A549 (cell line): Measurements from ENCODE around the gene SYT1. TPM values are rescaled to one million over a fixed set of nuclear protein-coding genes. Genes with fewer than 3 reads are reported as not detected.

Experiments
- ATAC-seq, 2 experiments: fragments of 200-7000 bp in 1 of 2; fragments of >200 bp in 1 of 2; cut with Nextera tagmentation in 1 of 2; cut with Tn5 transposase in 1 of 2; 3 replicates each; pipeline versions ENCODE4 v1.8.0 to v1.9.1; 2018 to 2020; ENCODE audit warnings: mild to moderate bottlenecking in 1 of 2, moderate library complexity in 1 of 2
- CTCF ChIA-PET: fragments of 300-600 bp; sonication (Branson Sonifier 250); formaldehyde crosslinking; extraction: SDS; loops from one replicate; lab custom pipeline; 2021; ENCODE audit warnings: antibody characterized with exemption, inconsistent platforms; lab: Yijun Ruan, JAX
- POLR2A ChIA-PET: fragments of 350-600 bp; formaldehyde crosslinking; extraction: SDS; loops from one replicate; lab custom pipeline; 2021; ENCODE audit warnings: antibody characterized with exemption, inconsistent platforms; lab: Yijun Ruan, JAX
- DNase-seq, 2 experiments: peaks; one replicate each; pipeline versions ENCODE4 v3.0.0 to v3.0.0-alpha.2; 2011 to 2016; ENCODE audit warnings: low read depth in 1 of 2, low spot score in 1 of 2
- FAIRE-seq: peaks from 2 replicates; lab custom pipeline; 2011; peaks lifted over from hg19 to GRCh38; lab: Jason Lieb, UNC
- H3K27ac ChIP-seq, 2 experiments: fragments of >200 bp; sonication (Bioruptor Twin); formaldehyde crosslinking; 3 replicates each; pipeline ENCODE4 v1.5.1; 2016 to 2017
- H3K4me1 ChIP-seq: fragments of >200 bp; sonication (Bioruptor Twin); formaldehyde crosslinking; 3 replicates; pipeline ENCODE4 v1.6.1; 2016
- H3K4me2 ChIP-seq: fragments of >200 bp; sonication (Bioruptor Twin); formaldehyde crosslinking; 3 replicates; pipeline ENCODE4 v1.6.1; 2016
- H3K4me3 ChIP-seq: fragments of >200 bp; sonication (Bioruptor Twin); formaldehyde crosslinking; 3 replicates; pipeline ENCODE4 v1.5.1; 2016
- H3K9me3 ChIP-seq: fragments of >200 bp; sonication (Bioruptor Twin); formaldehyde crosslinking; 3 replicates; pipeline ENCODE4 v1.6.1; 2016
- BHLHE40 ChIP-seq: IDR thresholded peaks from 2 replicates; pipeline ENCODE4 v1.6.1; 2012; ENCODE audit warnings: low read depth, low read length, inconsistent platforms
- CBX8 ChIP-seq: fragments of 200-600 bp; sonication (generic); IDR thresholded peaks from 2 replicates; pipeline ENCODE4 v1.6.1; 2016
- CEBPB ChIP-seq, 2 experiments: fragments of >200 bp in 1 of 2; sonication (Bioruptor Twin) in 1 of 2; formaldehyde crosslinking in 1 of 2; IDR thresholded peaks; 2 replicates each; pipeline ENCODE4 v1.6.1; 2012 to 2016
- EHF ChIP-seq: fragments of 250-450 bp; sonication (Bioruptor Pico); IDR thresholded peaks from 2 replicates; pipeline ENCODE4 v1.5.0; 2020; ENCODE audit warnings: mild to moderate bottlenecking
- EHMT2 ChIP-seq: fragments of 200-600 bp; sonication (generic); IDR thresholded peaks from 2 replicates; pipeline ENCODE4 v1.6.1; 2016; ENCODE audit warnings: antibody characterized with exemption, low read depth, mild to moderate bottlenecking, moderate library complexity
- FOSB ChIP-seq: fragments of 250-450 bp; sonication (Bioruptor Pico); IDR thresholded peaks from 2 replicates; pipeline ENCODE4 v1.5.0; 2020; ENCODE audit warnings: mild to moderate bottlenecking, moderate library complexity
- GATA3 ChIP-seq: IDR thresholded peaks from 2 replicates; pipeline ENCODE4 v1.6.1; 2012; ENCODE audit warnings: borderline replicate concordance
- HDAC2 ChIP-seq: fragments of 200-600 bp; sonication (generic); IDR thresholded peaks from 2 replicates; pipeline ENCODE4 v1.6.1; 2016
- HEYL ChIP-seq: fragments of 250-450 bp; sonication (Bioruptor Pico); IDR thresholded peaks from 2 replicates; pipeline ENCODE4 v1.8.0; 2021; ENCODE audit warnings: mild to moderate bottlenecking, moderate library complexity
- KDM5A ChIP-seq: fragments of 200-600 bp; sonication (generic); IDR thresholded peaks from 2 replicates; pipeline ENCODE4 v1.6.1; 2016; ENCODE audit warnings: antibody characterized with exemption, mild to moderate bottlenecking
- MAFK ChIP-seq: fragments of 450-650 bp; IDR thresholded peaks from 2 replicates; pipeline ENCODE4 v1.6.1; 2014; ENCODE audit not compliant: partially characterized antibody
- MAX ChIP-seq: IDR thresholded peaks from 2 replicates; pipeline ENCODE4 v1.6.1; 2012
- MAZ ChIP-seq: fragments of 150-350 bp; IDR thresholded peaks from 2 replicates; pipeline ENCODE4 v1.6.1; 2014; ENCODE audit warnings: antibody characterized with exemption, low read depth, low read length, borderline replicate concordance
- NFE2L2 ChIP-seq: fragments of 150-350 bp; conservative IDR thresholded peaks from 2 replicates; pipeline ENCODE4 v1.6.1; 2014; ENCODE audit warnings: low read length
- PBX3 ChIP-seq: IDR thresholded peaks from 2 replicates; pipeline ENCODE4 v1.6.1; 2012
- PHF8 ChIP-seq: fragments of 200-600 bp; sonication (generic); IDR thresholded peaks from 2 replicates; pipeline ENCODE4 v1.6.1; 2016; ENCODE audit warnings: low read depth, mild to moderate bottlenecking, antibody characterized with exemption, moderate library complexity, borderline replicate concordance
- POLR2A ChIP-seq: IDR thresholded peaks from 2 replicates; pipeline ENCODE4 v1.6.1; 2012; ENCODE audit warnings: mild to moderate bottlenecking, low read length
- RAD21 ChIP-seq, 2 experiments: fragments of >200 bp in 1 of 2; sonication (Bioruptor Twin) in 1 of 2; formaldehyde crosslinking in 1 of 2; IDR thresholded peaks in 1 of 2; conservative IDR thresholded peaks in 1 of 2; 2 replicates in 1 of 2; 3 replicates in 1 of 2; pipeline ENCODE4 v1.6.1; 2012 to 2018; ENCODE audit warnings: inconsistent platforms in 1 of 2
- RFX5 ChIP-seq: fragments of 450-650 bp; IDR thresholded peaks from 2 replicates; pipeline ENCODE4 v1.7.1; 2014; ENCODE audit warnings: antibody characterized with exemption, mild to moderate bottlenecking, moderate library complexity
- SMC3 ChIP-seq: fragments of >200 bp; sonication (Bioruptor Twin); formaldehyde crosslinking; IDR thresholded peaks from 3 replicates; pipeline ENCODE4 v1.6.1; 2018; ENCODE audit warnings: inconsistent platforms
- TFCP2L1 ChIP-seq: fragments of 250-450 bp; sonication (Bioruptor Pico); IDR thresholded peaks from 2 replicates; pipeline ENCODE4 v1.5.0; 2021; ENCODE audit warnings: mild to moderate bottlenecking
- TP53 ChIP-seq: fragments of 250-450 bp; sonication (Bioruptor Pico); IDR thresholded peaks from 2 replicates; pipeline ENCODE4 v1.5.0; 2021; ENCODE audit warnings: mild to moderate bottlenecking, moderate library complexity
- USF2 ChIP-seq: fragments of 450-650 bp; IDR thresholded peaks from 2 replicates; pipeline ENCODE4 v1.6.1; 2014; ENCODE audit warnings: antibody characterized with exemption
- ZFP36 ChIP-seq: fragments of 450-650 bp; IDR thresholded peaks from 2 replicates; pipeline ENCODE4 v1.6.1; 2014; ENCODE audit warnings: borderline replicate concordance; ENCODE audit not compliant: partially characterized antibody
- ZSCAN20 ChIP-seq: fragments of 250-450 bp; sonication (Bioruptor Pico); IDR thresholded peaks from 2 replicates; pipeline ENCODE4 v1.8.0; 2022; ENCODE audit warnings: mild to moderate bottlenecking, moderate library complexity
- WGBS: methylation state at CpG from one replicate; pipeline ENCODE4 v1.1.6; 2017; ENCODE audit errors: missing lambda C conversion rate; 5-methylcytosine and 5-hydroxymethylcytosine counted together
- polyA plus RNA-seq, 4 experiments: library from polyadenylated mRNA; depleted of rRNA in 3 of 4; stranded (reverse); fragments of >200 nt; fragmentation: RNase III in 1 of 4; extraction: RNeasy Plus Mini Kit Qiagen cat#74134 plus additional on column Dnase treatment in 1 of 4; gene quantifications; 2 replicates in 3 of 4; 3 replicates in 1 of 4; pipeline ENCODE4 v1.2.3, GENCODE V29; 2011 to 2017
- TF ChIP-seq, protein P1 (sequence below): fragments of >200 bp; sonication (Bioruptor Twin); formaldehyde crosslinking; IDR thresholded peaks from 2 replicates; pipeline ENCODE4 v1.6.1; 2016
- TF ChIP-seq, protein P2 (sequence below): fragments of 200-600 bp; sonication (generic); IDR thresholded peaks from 2 replicates; pipeline ENCODE4 v1.6.1; 2016; ENCODE audit warnings: antibody characterized with exemption, mild to moderate bottlenecking, moderate library complexity

The SYT1 gene
- polyA plus RNA-seq, 2 of the 4 experiments (the other 2 are of a cell fraction) = 11.7 to 39.6 TPM

- peak; percentile 77 to 85 for ATAC-seq
- no peak overlapping the region for H3K27ac ChIP-seq
- TF ChIP-seq RAD21 (conservative IDR thresholded peaks at IDR 0.05 in 1 of 2, IDR thresholded peaks at IDR 0.05 in 1 of 2) (peak in 1 of 2 experiments; percentile 33; a peak in 1 of 5 replicates), MAFK (peak; percentile 61), HDAC2 (no peak)
- TF ChIP-seq, all 56 proteins: peak for 2
- no peak for FAIRE-seq
- Histone ChIP-seq H3K4me3 (no peak overlapping the region), H3K4me2 (no peak overlapping the region), H3K9me3 (no peaks in the 10 kb centered on the region), H3K4me1 (peaks cover 16% of the 10 kb centered on the region)
- WGBS = 56% methylated on average over 1 of the region's 1 CpG
- ChIA-PET POLR2A (no interaction called here), CTCF (interaction anchor here (0.6 to 1.4 kb wide), 5 partner anchors 18 to 1110 kb away, joined by 4 to 5 read pairs (median 4); no protein-coding TSS in a partner anchor)
- DNase-seq = peak in 1 of 2 experiments; percentile 49
Observed at GRCh38 chr12:79374545-79374944, 510.0 kb downstream of the SYT1 start.

- ATAC-seq (no peak), FAIRE-seq (no peak), DNase-seq (no peak)
- ChIA-PET CTCF (interaction anchor here (0.6 to 1.4 kb wide), 7 partner anchors 18 to 1110 kb away, joined by 3 to 5 read pairs (median 4); no protein-coding TSS in a partner anchor), POLR2A (no interaction called here)
- H3K4me3 ChIP-seq = no peak overlapping the region
- 86% methylated on average over 6 of the region's 6 CpGs for WGBS
- no peak for TF ChIP-seq CBX8
- TF ChIP-seq GATA3 = no peak
- no peak for TF ChIP-seq EHF
- no peak for TF ChIP-seq PHF8
- no peak for TF ChIP-seq POLR2A
- no peak for TF ChIP-seq KDM5A
- TF ChIP-seq ZSCAN20 (CRISPR knock-in tag) = no peak
- no peak for TF ChIP-seq RFX5
- TF ChIP-seq PBX3 = no peak
- no peak for TF ChIP-seq USF2
- TF ChIP-seq ZFP36 = no peak
- no peak for TF ChIP-seq NFE2L2
- TF ChIP-seq TFCP2L1 (CRISPR knock-in tag) = no peak
- no peak for TF ChIP-seq SMC3
- TF ChIP-seq TP53 (CRISPR knock-in tag) = no peak
- TF ChIP-seq HEYL (CRISPR knock-in tag) = no peak
- no peak for TF ChIP-seq MAZ
- peaks cover 15% of the 10 kb centered on the region for H3K4me1 ChIP-seq
- H3K27ac ChIP-seq = no peak overlapping the region
- H3K4me2 ChIP-seq = no peak overlapping the region
- H3K9me3 ChIP-seq = no peaks in the 10 kb centered on the region
Observed at GRCh38 chr12:79375050-79375449, 510.5 kb downstream of the SYT1 start.

- ChIA-PET POLR2A (no interaction called here), CTCF (no interaction called here)
- ATAC-seq (no peak), FAIRE-seq (no peak)
- Histone ChIP-seq H3K4me2 (no peak overlapping the region), H3K4me3 (no peak overlapping the region), H3K4me1 (peaks cover 13% of the 10 kb centered on the region), H3K27ac (no peak overlapping the region)
- TF ChIP-seq, protein P1, sequence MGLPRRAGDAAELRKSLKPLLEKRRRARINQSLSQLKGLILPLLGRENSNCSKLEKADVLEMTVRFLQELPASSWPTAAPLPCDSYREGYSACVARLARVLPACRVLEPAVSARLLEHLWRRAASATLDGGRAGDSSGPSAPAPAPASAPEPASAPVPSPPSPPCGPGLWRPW = no peak
- TF ChIP-seq RAD21 (conservative IDR thresholded peaks at IDR 0.05 in 1 of 2, IDR thresholded peaks at IDR 0.05 in 1 of 2) (no peak), EHMT2 (no peak), FOSB (no peak), BHLHE40 (no peak), MAX (no peak), CEBPB (IDR thresholded peaks at IDR 0.05) (no peak)
- TF ChIP-seq, protein P2, sequence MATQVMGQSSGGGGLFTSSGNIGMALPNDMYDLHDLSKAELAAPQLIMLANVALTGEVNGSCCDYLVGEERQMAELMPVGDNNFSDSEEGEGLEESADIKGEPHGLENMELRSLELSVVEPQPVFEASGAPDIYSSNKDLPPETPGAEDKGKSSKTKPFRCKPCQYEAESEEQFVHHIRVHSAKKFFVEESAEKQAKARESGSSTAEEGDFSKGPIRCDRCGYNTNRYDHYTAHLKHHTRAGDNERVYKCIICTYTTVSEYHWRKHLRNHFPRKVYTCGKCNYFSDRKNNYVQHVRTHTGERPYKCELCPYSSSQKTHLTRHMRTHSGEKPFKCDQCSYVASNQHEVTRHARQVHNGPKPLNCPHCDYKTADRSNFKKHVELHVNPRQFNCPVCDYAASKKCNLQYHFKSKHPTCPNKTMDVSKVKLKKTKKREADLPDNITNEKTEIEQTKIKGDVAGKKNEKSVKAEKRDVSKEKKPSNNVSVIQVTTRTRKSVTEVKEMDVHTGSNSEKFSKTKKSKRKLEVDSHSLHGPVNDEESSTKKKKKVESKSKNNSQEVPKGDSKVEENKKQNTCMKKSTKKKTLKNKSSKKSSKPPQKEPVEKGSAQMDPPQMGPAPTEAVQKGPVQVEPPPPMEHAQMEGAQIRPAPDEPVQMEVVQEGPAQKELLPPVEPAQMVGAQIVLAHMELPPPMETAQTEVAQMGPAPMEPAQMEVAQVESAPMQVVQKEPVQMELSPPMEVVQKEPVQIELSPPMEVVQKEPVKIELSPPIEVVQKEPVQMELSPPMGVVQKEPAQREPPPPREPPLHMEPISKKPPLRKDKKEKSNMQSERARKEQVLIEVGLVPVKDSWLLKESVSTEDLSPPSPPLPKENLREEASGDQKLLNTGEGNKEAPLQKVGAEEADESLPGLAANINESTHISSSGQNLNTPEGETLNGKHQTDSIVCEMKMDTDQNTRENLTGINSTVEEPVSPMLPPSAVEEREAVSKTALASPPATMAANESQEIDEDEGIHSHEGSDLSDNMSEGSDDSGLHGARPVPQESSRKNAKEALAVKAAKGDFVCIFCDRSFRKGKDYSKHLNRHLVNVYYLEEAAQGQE = no peak
- TF ChIP-seq, all 56 proteins: peak for 0
- 71% methylated on average over 1 of the region's 1 CpG for WGBS
- no peak for DNase-seq
- no peaks in the 10 kb centered on the region for H3K9me3 ChIP-seq
Observed at GRCh38 chr12:79378496-79378895, 513.9 kb downstream of the SYT1 start.
